Transverse colon (tissue), 4 donors: ENCODE measurements around the gene CRX.
"Not testable (repeated sequence)": the region's sequence is repeated elsewhere in the genome, so short reads cannot be mapped to it uniquely, and the experiment has no call there.

Experiments
- POLR2A ChIP-seq: fragments of 450-650 bp; IDR thresholded peaks from one replicate; pipeline ENCODE4 v1.6.1; 2016; ENCODE audit warnings: antibody characterized with exemption, mild to moderate bottlenecking, moderate library complexity
- POLR2AphosphoS5 ChIP-seq, 3 donors: sonication (generic); formaldehyde crosslinking; IDR thresholded peaks; one replicate each; pipeline ENCODE4 v1.6.1; 2016; ENCODE audit warnings: antibody characterized with exemption in 3 of 3
- TF ChIP-seq, protein P1 (sequence below), 5 experiments: fragments of 200-600 bp in 3 of 5; fragments of 450-650 bp in 2 of 5; sonication (generic) in 3 of 5; IDR thresholded peaks; 1 replicate in 2 of 5; 2 replicates in 3 of 5; pipeline ENCODE4 v1.5.1; 2016 to 2017; ENCODE audit warnings: antibody characterized with exemption in 5 of 5, inconsistent platforms in 3 of 5, mild to moderate bottlenecking in 2 of 5, moderate library complexity in 1 of 5

DNA sequence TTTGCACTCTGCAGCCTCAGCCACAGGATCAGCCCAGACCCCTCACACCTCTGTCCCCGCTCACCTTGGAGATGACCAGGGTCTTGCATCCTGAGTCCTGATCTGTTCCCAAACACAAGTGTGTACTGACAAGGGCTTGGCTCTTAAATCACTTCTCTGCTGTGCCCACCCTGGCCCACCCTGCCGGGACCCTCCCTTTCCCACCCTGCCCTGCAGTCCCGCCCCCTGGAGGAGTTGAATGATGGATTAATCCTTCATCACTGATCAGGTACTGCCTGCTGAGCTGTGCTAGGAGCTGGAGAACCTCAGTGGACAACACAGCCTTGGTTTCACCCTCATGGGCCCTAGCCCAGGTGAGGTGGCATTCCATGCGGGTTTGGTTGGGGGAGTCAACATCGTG is 17.3 kb upstream of the CRX start, which contains the start of gene TPRX1:
- TF ChIP-seq POLR2AphosphoS5 (IDR thresholded peaks at IDR 0.05); POLR2A: not testable (repeated sequence)
- TF ChIP-seq, protein P1, sequence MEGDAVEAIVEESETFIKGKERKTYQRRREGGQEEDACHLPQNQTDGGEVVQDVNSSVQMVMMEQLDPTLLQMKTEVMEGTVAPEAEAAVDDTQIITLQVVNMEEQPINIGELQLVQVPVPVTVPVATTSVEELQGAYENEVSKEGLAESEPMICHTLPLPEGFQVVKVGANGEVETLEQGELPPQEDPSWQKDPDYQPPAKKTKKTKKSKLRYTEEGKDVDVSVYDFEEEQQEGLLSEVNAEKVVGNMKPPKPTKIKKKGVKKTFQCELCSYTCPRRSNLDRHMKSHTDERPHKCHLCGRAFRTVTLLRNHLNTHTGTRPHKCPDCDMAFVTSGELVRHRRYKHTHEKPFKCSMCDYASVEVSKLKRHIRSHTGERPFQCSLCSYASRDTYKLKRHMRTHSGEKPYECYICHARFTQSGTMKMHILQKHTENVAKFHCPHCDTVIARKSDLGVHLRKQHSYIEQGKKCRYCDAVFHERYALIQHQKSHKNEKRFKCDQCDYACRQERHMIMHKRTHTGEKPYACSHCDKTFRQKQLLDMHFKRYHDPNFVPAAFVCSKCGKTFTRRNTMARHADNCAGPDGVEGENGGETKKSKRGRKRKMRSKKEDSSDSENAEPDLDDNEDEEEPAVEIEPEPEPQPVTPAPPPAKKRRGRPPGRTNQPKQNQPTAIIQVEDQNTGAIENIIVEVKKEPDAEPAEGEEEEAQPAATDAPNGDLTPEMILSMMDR (IDR thresholded peaks at IDR 0.05), result not testable (repeated sequence)
